ENCODE results near the gene TMEM170B. TPM values are rescaled to one million over a fixed set of nuclear protein-coding genes. Genes with fewer than 3 reads are reported as not detected.

Gene TMEM170B
- total RNA-seq, 1 donor from 2014 or later, result 3.9 TPM

DNA sequence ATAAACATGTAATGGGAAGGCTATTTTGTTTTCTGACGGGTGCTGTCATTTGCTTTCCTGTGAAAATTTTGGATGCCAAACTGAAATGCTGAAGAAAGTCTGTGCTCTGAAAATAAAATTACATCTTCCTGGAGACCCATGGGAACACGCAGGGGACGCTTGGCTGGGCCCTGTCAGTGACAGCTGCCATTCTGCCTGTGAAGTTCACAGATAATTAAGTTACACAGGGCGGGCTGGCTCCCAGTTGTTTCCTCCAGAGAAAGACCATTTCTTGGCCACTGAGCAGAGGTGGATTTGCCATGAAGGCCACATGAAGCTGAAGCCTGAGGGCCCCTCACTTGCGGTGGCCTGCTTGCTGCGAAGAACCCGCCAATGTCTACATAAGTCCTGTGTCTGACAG, 93.5 kb downstream of the TMEM170B start:
- Mint-ChIP-seq H3K27me3 (ENCODE audit: low read depth) (no peaks in the 10 kb centered on the region), H3K36me3 (ENCODE audit: low read depth) (no peaks in the 10 kb centered on the region), H3K4me1 (ENCODE audit: low read depth) (peaks cover 14% of the 10 kb centered on the region), H3K9me3 (ENCODE audit: low read depth) (no peaks in the 10 kb centered on the region), H3K27ac (ENCODE audit: unreplicated experiment) (no peak overlapping the region), H3K4me3 (ENCODE audit: unreplicated experiment) (no peak overlapping the region)
- DNase-seq (ENCODE audit: low spot score), result no peak
- TF ChIP-seq CTCF (IDR thresholded peaks at IDR 0.05), result no peak

DNA sequence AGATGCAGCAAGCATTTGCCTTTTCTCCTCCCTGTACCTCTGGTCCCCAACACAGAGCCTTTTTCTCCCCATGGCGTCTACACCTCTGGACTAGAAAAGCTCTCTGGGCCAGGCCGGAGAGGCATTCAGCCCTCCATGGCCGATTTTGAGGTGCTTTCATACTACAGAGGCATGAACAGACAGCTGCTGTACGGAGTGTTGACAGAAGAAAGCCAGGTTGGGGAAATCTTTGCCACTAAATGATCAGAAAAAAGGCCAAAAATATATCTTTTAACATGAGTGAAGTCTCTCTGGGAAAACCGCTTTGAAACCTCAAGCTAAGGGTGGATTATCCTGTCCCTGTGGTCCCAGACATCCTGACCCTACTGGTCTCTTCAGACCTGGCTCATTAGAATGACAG, 94.0 kb downstream of the TMEM170B start:
- no peak overlapping the region for H3K4me3 Mint-ChIP-seq (ENCODE audit: unreplicated experiment)
- no peak for TF ChIP-seq CTCF (IDR thresholded peaks at IDR 0.05)
- no peaks in the 10 kb centered on the region for H3K27me3 Mint-ChIP-seq (ENCODE audit: low read depth)
- peaks cover 19% of the 10 kb centered on the region for H3K4me1 Mint-ChIP-seq (ENCODE audit: low read depth)
- no peaks in the 10 kb centered on the region for H3K36me3 Mint-ChIP-seq (ENCODE audit: low read depth)
- no peak for DNase-seq (ENCODE audit: low spot score)
- H3K9me3 Mint-ChIP-seq (ENCODE audit: low read depth), result no peaks in the 10 kb centered on the region
- no peak overlapping the region for H3K27ac Mint-ChIP-seq (ENCODE audit: unreplicated experiment)

GRCh38 chr6:11632231-11632630, 94.7 kb downstream of the TMEM170B start:
- no peak for DNase-seq (ENCODE audit: low spot score)
- no peak for TF ChIP-seq CTCF (IDR thresholded peaks at IDR 0.05)
- H3K9me3 Mint-ChIP-seq (ENCODE audit: low read depth), result no peaks in the 10 kb centered on the region
- peak overlapping the region; percentile 45 for H3K27ac Mint-ChIP-seq (ENCODE audit: unreplicated experiment)
- H3K4me3 Mint-ChIP-seq (ENCODE audit: unreplicated experiment), result no peak overlapping the region
- no peaks in the 10 kb centered on the region for H3K27me3 Mint-ChIP-seq (ENCODE audit: low read depth)
- H3K4me1 Mint-ChIP-seq (ENCODE audit: low read depth), result peaks cover 26% of the 10 kb centered on the region
- no peaks in the 10 kb centered on the region for H3K36me3 Mint-ChIP-seq (ENCODE audit: low read depth)

DNA sequence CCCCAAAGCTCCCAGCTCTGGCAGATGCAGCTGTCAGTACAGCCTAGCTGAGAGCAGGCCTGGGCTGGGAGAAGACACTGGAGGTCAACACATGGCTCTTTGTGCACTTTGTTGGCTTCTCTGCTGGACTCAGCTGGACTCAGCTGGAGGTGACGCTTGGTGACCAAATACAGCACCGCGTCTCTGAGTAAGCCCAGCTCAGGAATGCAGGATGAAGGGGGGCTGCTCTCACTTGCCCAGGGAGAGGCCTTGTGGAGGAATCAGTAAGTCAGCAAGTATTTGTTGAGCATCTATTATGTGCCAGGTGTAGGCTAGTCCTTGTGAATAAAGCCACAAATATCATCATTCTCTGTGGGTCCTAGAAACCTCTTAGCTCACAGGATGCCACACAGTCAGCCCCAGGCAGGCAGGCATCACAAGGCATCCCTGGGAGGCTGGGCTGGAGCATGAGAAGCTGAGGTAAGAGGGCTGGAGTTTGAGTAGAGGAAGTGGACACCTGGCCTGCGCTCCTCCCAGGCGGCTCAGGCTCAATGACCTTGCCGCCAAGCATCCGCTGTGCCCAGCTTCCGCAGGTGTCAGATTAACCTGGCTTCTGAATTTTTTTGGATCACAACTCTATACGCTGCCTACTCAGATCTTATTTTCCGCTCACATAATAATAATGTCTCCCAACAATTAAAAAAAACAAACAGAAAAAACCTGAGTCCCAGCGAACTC, 95.4 kb downstream of the TMEM170B start:
- Mint-ChIP-seq H3K27ac (ENCODE audit: unreplicated experiment) (peak overlapping the region; percentile 41), H3K4me1 (ENCODE audit: low read depth) (peaks cover 33% of the 10 kb centered on the region), H3K36me3 (ENCODE audit: low read depth) (no peaks in the 10 kb centered on the region), H3K9me3 (ENCODE audit: low read depth) (no peaks in the 10 kb centered on the region), H3K4me3 (ENCODE audit: unreplicated experiment) (no peak overlapping the region), H3K27me3 (ENCODE audit: low read depth) (no peaks in the 10 kb centered on the region)
- TF ChIP-seq CTCF (IDR thresholded peaks at IDR 0.05), result no peak
- DNase-seq (ENCODE audit: low spot score), result no peak

Other genes starting within 250 kb of the TMEM170B start
- gene ADTRP, start 241.1 kb downstream of the TMEM170B start, total RNA-seq, result 0.35 to 1.3 TPM (median 0.77 TPM) in 3 replicates